ENCODE measurements around the gene TRPT1.

TRPT1 gene

DNA sequence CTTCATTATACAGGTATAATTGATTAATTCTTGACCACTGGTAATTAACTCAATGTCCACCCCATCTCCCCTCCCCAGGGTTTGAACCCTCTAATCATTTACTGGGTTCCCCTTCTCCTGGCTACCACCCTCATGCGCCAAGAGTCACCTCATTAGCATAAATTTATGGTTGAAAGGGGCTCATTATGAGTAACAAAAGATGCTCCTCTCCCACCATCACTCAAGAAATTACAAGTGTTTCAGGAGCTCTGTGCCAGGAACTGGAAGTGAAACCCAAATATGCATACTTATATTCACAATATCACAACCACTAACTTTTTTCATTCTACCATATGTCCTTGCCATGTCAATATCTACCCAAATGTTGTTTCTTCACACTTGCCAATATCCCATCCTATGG lies 47.8 kb downstream of the TRPT1 start:
- no peak for DNase-seq (ENCODE audit: low spot score)
- TF ChIP-seq, protein P1, sequence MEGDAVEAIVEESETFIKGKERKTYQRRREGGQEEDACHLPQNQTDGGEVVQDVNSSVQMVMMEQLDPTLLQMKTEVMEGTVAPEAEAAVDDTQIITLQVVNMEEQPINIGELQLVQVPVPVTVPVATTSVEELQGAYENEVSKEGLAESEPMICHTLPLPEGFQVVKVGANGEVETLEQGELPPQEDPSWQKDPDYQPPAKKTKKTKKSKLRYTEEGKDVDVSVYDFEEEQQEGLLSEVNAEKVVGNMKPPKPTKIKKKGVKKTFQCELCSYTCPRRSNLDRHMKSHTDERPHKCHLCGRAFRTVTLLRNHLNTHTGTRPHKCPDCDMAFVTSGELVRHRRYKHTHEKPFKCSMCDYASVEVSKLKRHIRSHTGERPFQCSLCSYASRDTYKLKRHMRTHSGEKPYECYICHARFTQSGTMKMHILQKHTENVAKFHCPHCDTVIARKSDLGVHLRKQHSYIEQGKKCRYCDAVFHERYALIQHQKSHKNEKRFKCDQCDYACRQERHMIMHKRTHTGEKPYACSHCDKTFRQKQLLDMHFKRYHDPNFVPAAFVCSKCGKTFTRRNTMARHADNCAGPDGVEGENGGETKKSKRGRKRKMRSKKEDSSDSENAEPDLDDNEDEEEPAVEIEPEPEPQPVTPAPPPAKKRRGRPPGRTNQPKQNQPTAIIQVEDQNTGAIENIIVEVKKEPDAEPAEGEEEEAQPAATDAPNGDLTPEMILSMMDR (IDR thresholded peaks at IDR 0.05; ENCODE audit: extremely low read depth, missing control alignments): no peak

DNA sequence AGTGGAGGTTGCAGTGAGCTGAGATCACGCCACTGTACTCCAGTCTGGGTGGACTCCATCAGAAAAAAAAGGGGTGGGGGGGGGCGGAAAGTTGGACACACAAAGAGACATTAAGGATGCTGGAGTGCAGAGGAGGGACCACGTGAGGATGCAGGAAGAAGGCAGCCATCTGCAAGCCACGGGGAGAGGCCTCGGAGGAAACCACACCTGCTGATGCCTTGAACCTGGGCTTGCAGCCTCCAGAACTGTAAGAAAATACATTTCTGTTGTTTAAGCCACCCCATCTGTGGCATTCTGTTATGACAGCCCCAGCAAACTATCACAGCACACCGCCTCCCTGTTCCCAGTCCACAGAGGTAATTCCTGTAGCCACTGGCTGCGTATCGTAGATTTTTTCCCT lies 49.2 kb downstream of the TRPT1 start:
- no peak for DNase-seq (ENCODE audit: low spot score)
- TF ChIP-seq, protein P1 (IDR thresholded peaks at IDR 0.05; ENCODE audit: extremely low read depth, missing control alignments): no peak
